Adrenal gland (tissue), 12 donors: ENCODE measurements around the gene H2AZ2. TPM values are rescaled to one million over a fixed set of nuclear protein-coding genes. Genes with fewer than 3 reads are reported as not detected.

Experiments used
- DNase-seq, 7 donors: peaks; one replicate each; pipeline ENCODE4 v3.0.0-alpha.2; 2019 to 2020
- H3K27ac ChIP-seq, 5 donors: fragments of 200-600 bp; sonication (generic) in 4 of 5; 1 replicate in 3 of 5; 2 replicates in 2 of 5; pipeline versions ENCODE4 v1.5.1 to v1.8.0; 2016 to 2020; ENCODE audit warnings: mild to moderate bottlenecking in 1 of 5
- H3K27me3 ChIP-seq: fragments of 200-600 bp; 2 replicates; pipeline ENCODE4 v1.8.0; 2021
- H3K36me3 ChIP-seq, 2 donors: fragments of 200-600 bp; replicated peaks in 1 of 2; 1 replicate in 1 of 2; 2 replicates in 1 of 2; pipeline versions ENCODE4 v1.5.1 to v1.8.0; 2018 to 2022
- H3K4me1 ChIP-seq, 2 donors: fragments of 200-600 bp; replicated peaks in 1 of 2; 1 replicate in 1 of 2; 2 replicates in 1 of 2; pipeline versions ENCODE4 v1.5.1 to v1.8.0; 2018 to 2021
- H3K4me3 ChIP-seq, 4 donors: fragments of 200-600 bp; sonication (generic) in 3 of 4; one replicate each; pipeline ENCODE4 v1.5.1; 2016 to 2018
- H3K9me3 ChIP-seq, 3 donors: fragments of 200-600 bp; sonication (generic) in 1 of 3; replicated peaks in 1 of 3; 1 replicate in 2 of 3; 2 replicates in 1 of 3; pipeline versions ENCODE4 v1.5.1 to v1.8.0; 2016 to 2021
- POLR2A ChIP-seq, 2 donors: fragments of 450-650 bp; IDR thresholded peaks; one replicate each; pipeline ENCODE4 v1.6.1; 2017; ENCODE audit warnings: antibody characterized with exemption in 2 of 2, mild to moderate bottlenecking in 2 of 2, moderate library complexity in 1 of 2
- WGBS, 4 donors: extraction: QIAGEN DNeasy Blood & Tissue Kit in 2 of 4; methylation state at CpG; one replicate each; pipeline versions ENCODE4 v1.1.5 to v1.1.7; 2013 to 2017; 5-methylcytosine and 5-hydroxymethylcytosine counted together
- intact Hi-C, 2 donors: fragments of 100-400 bp; cut with DNase I; formaldehyde crosslinking; loops; one replicate each; pipeline versions ENCODE4 v1.14.1 to v1.15.0; 2022 to 2023
- polyA plus RNA-seq, 3 donors: library from polyadenylated mRNA; stranded (reverse); fragments of 200-250 nt in 2 of 3; fragments of 350-450 nt in 1 of 3; fragmentation: Illumina TruSeq in 1 of 3; extraction: RNeasy Lipid Tissue Mini Kit (QIAGEN cat#74804) in 1 of 3; gene quantifications; one replicate each; pipeline ENCODE4 v1.2.3, GENCODE V29; 2013 to 2014
- total RNA-seq, 9 donors: library from RNA; depleted of rRNA in 4 of 9; stranded (reverse); fragments of >200 nt in 4 of 9; fragments of 120-200 nt in 1 of 9; fragmentation: NEBNext Ultra II Directional in 1 of 9; extraction: Animal tissue kit (Norgen Biotek cat#: 25700) in 1 of 9; gene quantifications; one replicate each; pipeline versions ENCODE4 v1.1.0 to v1.2.4, GENCODE V29; 2013 to 2023
- TF ChIP-seq, protein P1 (sequence below), 6 experiments: fragments of 450-650 bp in 4 of 6; fragments of 200-600 bp in 2 of 6; sonication (generic) in 1 of 6; IDR thresholded peaks; 1 replicate in 5 of 6; 2 replicates in 1 of 6; pipeline versions ENCODE4 v1.5.1 to v1.8.0; 2016 to 2021; ENCODE audit warnings: antibody characterized with exemption in 6 of 6, mild to moderate bottlenecking in 2 of 6, moderate library complexity in 1 of 6
- donor health status: healthy with polysubstance abuse.
- donor health status: Bipolar disorder and iron deficiency.
- donor health status: DM: yes; HTN: yes; CAD: no.
- donor health status: DM: no; HTN: no; CAD: no.
- donor health status: DM: no; HTN: no; CAD: no.
- donor health status: DM: yes; HTN: yes; CAD: no.

H2AZ2 gene
- total and polyA plus RNA-seq, 12 donors = 62.7 to 158 (median 111) TPM

DNA sequence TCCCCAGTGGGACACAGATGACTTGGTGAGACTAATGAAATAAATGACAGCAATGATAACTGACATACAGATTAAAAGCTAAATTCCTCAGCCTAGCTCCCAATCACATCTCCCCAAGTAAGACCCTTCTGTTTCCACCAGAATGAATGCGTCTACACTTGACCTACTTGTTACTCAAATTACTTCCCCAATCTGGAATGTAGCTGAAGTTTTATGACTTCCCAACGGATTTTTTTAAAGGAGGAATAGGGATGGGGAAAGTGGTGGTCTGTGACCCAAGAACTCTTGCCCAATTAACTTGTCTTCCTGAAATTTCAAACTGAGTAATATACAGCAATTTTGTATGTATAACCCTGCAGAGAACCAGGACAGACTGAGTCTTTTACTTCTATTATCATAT, 9.1 kb downstream of the H2AZ2 start:
- intact Hi-C loops = loop anchor here in 1 of 2 donors (10.0 kb wide), 1 partner anchor 74 kb away; no protein-coding TSS in a partner anchor
- Histone ChIP-seq H3K27ac (no peak overlapping the region), H3K9me3 (no peaks in the 10 kb centered on the region), H3K4me3 (no peak overlapping the region), H3K36me3 (peaks cover 0 to 38% of the 10 kb centered on the region in 2 donors), H3K4me1 (peaks cover 4 to 28% of the 10 kb centered on the region in 2 donors), H3K27me3 (no peaks in the 10 kb centered on the region)
- no peak for DNase-seq
- 67 to 71% (median 68%) methylated on average over 2 of the region's 2 CpGs for WGBS, 4 donors
- TF ChIP-seq, protein P1, sequence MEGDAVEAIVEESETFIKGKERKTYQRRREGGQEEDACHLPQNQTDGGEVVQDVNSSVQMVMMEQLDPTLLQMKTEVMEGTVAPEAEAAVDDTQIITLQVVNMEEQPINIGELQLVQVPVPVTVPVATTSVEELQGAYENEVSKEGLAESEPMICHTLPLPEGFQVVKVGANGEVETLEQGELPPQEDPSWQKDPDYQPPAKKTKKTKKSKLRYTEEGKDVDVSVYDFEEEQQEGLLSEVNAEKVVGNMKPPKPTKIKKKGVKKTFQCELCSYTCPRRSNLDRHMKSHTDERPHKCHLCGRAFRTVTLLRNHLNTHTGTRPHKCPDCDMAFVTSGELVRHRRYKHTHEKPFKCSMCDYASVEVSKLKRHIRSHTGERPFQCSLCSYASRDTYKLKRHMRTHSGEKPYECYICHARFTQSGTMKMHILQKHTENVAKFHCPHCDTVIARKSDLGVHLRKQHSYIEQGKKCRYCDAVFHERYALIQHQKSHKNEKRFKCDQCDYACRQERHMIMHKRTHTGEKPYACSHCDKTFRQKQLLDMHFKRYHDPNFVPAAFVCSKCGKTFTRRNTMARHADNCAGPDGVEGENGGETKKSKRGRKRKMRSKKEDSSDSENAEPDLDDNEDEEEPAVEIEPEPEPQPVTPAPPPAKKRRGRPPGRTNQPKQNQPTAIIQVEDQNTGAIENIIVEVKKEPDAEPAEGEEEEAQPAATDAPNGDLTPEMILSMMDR (IDR thresholded peaks at IDR 0.05) = no peak
- no peak for TF ChIP-seq POLR2A (IDR thresholded peaks at IDR 0.05)

GRCh38 chr7:44827567-44827966, 20.3 kb downstream of the H2AZ2 start:
- no peak for TF ChIP-seq POLR2A (IDR thresholded peaks at IDR 0.05)
- TF ChIP-seq, protein P1 (IDR thresholded peaks at IDR 0.05) = no peak
- no peaks in the 10 kb centered on the region for H3K27me3 ChIP-seq
- intact Hi-C loops = no loop called here
- no peak overlapping the region for H3K27ac ChIP-seq
- H3K36me3 ChIP-seq = peaks cover 0 to 38% of the 10 kb centered on the region in 2 donors
- no peaks in the 10 kb centered on the region for H3K9me3 ChIP-seq
- H3K4me3 ChIP-seq = no peak overlapping the region
- WGBS, 4 donors = 75 to 85% (median 85%) methylated on average over 3 of the region's 3 CpGs
- no peak for DNase-seq
- peaks cover 0 to 5% of the 10 kb centered on the region in 2 donors for H3K4me1 ChIP-seq

GRCh38 chr7:44824894-44825526, 22.9 kb downstream of the H2AZ2 start:
- intact Hi-C loops = no loop called here
- Histone ChIP-seq H3K27me3 (no peaks in the 10 kb centered on the region), H3K4me1 (peaks cover 0 to 5% of the 10 kb centered on the region in 2 donors), H3K9me3 (no peaks in the 10 kb centered on the region), H3K4me3 (no peak overlapping the region), H3K27ac (peak overlapping the region in 2 of 5 donors; percentile 20 to 36), H3K36me3 (peaks cover 0 to 24% of the 10 kb centered on the region in 2 donors)
- 77 to 84% (median 82%) methylated on average over 2 of the region's 2 CpGs for WGBS, 4 donors
- TF ChIP-seq POLR2A (IDR thresholded peaks at IDR 0.05) = no peak
- TF ChIP-seq, protein P1 (IDR thresholded peaks at IDR 0.05) = no peak
- DNase-seq = peak in 1 of 7 donors; percentile 29

DNA sequence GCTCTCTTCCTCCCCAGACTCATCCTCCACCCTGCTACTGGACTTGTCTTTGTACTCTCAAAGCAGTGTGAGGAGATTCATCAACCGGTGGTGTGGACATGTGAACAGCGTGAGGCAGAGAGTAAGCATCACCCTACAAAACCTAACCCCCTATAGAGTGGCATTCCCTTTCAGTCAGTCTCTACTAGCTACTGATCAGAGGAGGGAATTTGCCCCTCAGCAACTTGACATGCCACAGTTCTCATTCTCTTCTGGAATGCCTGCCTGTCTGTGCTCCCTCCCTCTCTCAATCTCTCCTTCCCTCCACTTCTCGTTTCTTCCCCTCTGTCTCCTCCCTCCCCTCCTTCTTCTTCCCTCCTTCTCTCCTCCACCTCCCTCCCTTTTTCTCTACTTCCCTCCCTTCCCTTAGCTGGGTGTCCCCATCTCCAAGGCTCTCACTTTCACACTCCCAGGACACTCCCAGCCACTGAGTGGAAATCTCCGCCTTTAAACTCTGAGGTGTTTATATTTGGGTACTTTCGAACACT, 24.6 kb downstream of the H2AZ2 start:
- Histone ChIP-seq H3K36me3 (peaks cover 0 to 7% of the 10 kb centered on the region in 2 donors), H3K4me1 (peaks cover 0 to 5% of the 10 kb centered on the region in 2 donors), H3K27ac (peak overlapping the region in 1 of 5 donors; percentile 29), H3K9me3 (no peaks in the 10 kb centered on the region), H3K27me3 (no peaks in the 10 kb centered on the region), H3K4me3 (no peak overlapping the region)
- TF ChIP-seq POLR2A (IDR thresholded peaks at IDR 0.05) = no peak
- TF ChIP-seq, protein P1 (IDR thresholded peaks at IDR 0.05) = no peak
- WGBS, 4 donors = 81 to 86% (median 83%) methylated on average over 5 of the region's 5 CpGs
- peak in 1 of 7 donors; percentile 25 for DNase-seq
- intact Hi-C loops = no loop called here
